HEK293 (cell line): ENCODE data around the gene CCDC7.

Source experiments
- CTCF ChIA-PET: fragments of 350-600 bp; formaldehyde crosslinking; extraction: SDS; loops from one replicate; lab custom pipeline; 2021; ENCODE audit warnings: antibody characterized with exemption; lab: Yijun Ruan, JAX
- POLR2A ChIA-PET: fragments of 300-600 bp; formaldehyde crosslinking; extraction: SDS; loops from one replicate; lab custom pipeline; 2020; ENCODE audit warnings: antibody characterized with exemption, inconsistent platforms; lab: Yijun Ruan, JAX
- H3K27ac ChIP-seq: fragments of 200-500 bp; sonication (Bioruptor generic); 2 replicates; pipeline ENCODE4 v1.5.1; 2014; ENCODE audit warnings: low read depth, low read length, control low read depth, inconsistent platforms; ENCODE audit errors: extremely low read depth
- H3K36me3 ChIP-seq, 2 experiments: fragments of 200-500 bp in 1 of 2; sonication (Bioruptor generic) in 1 of 2; 1 replicate in 1 of 2; 2 replicates in 1 of 2; pipeline ENCODE4 v1.5.1; 2014 to 2017; ENCODE audit warnings: inconsistent platforms in 2 of 2, low read length in 2 of 2; ENCODE audit not compliant: control insufficient read depth in 2 of 2, insufficient read depth in 1 of 2
- H3K4me1 ChIP-seq: fragments of 200-500 bp; sonication (Bioruptor generic); 2 replicates; pipeline ENCODE4 v1.5.1; 2014; ENCODE audit warnings: mild to moderate bottlenecking, low read length, inconsistent platforms; ENCODE audit not compliant: control insufficient read depth, insufficient read depth
- H3K4me3 ChIP-seq: 2 replicates; pipeline ENCODE4 v1.5.1; 2011; ENCODE audit warnings: low read depth, mild to moderate bottlenecking, control low read depth, low read length, moderate library complexity
- H3K9me3 ChIP-seq: fragments of 200-500 bp; sonication (Bioruptor generic); 2 replicates; pipeline ENCODE4 v1.5.1; 2014; ENCODE audit warnings: low read depth, low read length, inconsistent platforms; ENCODE audit not compliant: control insufficient read depth, insufficient read depth
- ELK4 ChIP-seq: IDR thresholded peaks from 2 replicates; pipeline ENCODE4 v1.6.1; 2011; ENCODE audit warnings: mild to moderate bottlenecking, low read depth, low read length, borderline replicate concordance
- GLI4 ChIP-seq: fragments of 450-650 bp; formaldehyde crosslinking; IDR thresholded peaks from 2 replicates; pipeline ENCODE4 v1.5.1; 2016; ENCODE audit warnings: missing biosample characterization, missing genetic modification characterization
- MEIS1 ChIP-seq: sonication (generic); formaldehyde crosslinking; IDR thresholded peaks from 2 replicates; pipeline ENCODE4 v1.8.1; 2022; ENCODE audit warnings: missing genetic modification reagents, mild to moderate bottlenecking, borderline replicate concordance
- OSR2 ChIP-seq: fragments of 450-650 bp; formaldehyde crosslinking; IDR thresholded peaks from 2 replicates; pipeline ENCODE4 v1.5.1; 2016; ENCODE audit warnings: missing biosample characterization, missing genetic modification characterization
- PRDM6 ChIP-seq: fragments of 450-650 bp; formaldehyde crosslinking; IDR thresholded peaks from 2 replicates; pipeline ENCODE4 v1.5.1; 2017; ENCODE audit warnings: missing biosample characterization, missing genetic modification characterization
- SP3 ChIP-seq: fragments of 450-650 bp; formaldehyde crosslinking; IDR thresholded peaks from 2 replicates; pipeline ENCODE4 v1.5.1; 2016; ENCODE audit warnings: missing biosample characterization, missing genetic modification characterization
- SP7 ChIP-seq: fragments of 450-650 bp; formaldehyde crosslinking; IDR thresholded peaks from 2 replicates; pipeline ENCODE4 v1.5.1; 2016; ENCODE audit warnings: missing biosample characterization, missing genetic modification characterization
- WT1 ChIP-seq: fragments of 450-650 bp; formaldehyde crosslinking; IDR thresholded peaks from 2 replicates; pipeline ENCODE4 v1.5.1; 2016; ENCODE audit warnings: missing biosample characterization, missing genetic modification characterization
- ZBTB17 ChIP-seq: fragments of 450-650 bp; formaldehyde crosslinking; IDR thresholded peaks from 2 replicates; pipeline ENCODE4 v1.5.1; 2016; ENCODE audit warnings: missing biosample characterization, missing genetic modification characterization
- ZNF146 ChIP-seq: fragments of 450-650 bp; formaldehyde crosslinking; IDR thresholded peaks from 2 replicates; pipeline ENCODE4 v1.5.1; 2016; ENCODE audit warnings: missing biosample characterization, missing genetic modification characterization
- ZNF157 ChIP-seq: fragments of 450-650 bp; formaldehyde crosslinking; IDR thresholded peaks from 2 replicates; pipeline ENCODE4 v1.5.1; 2016; ENCODE audit warnings: missing biosample characterization, missing genetic modification characterization
- ZNF16 ChIP-seq: fragments of 450-650 bp; formaldehyde crosslinking; IDR thresholded peaks from 2 replicates; pipeline ENCODE4 v1.5.1; 2016; ENCODE audit warnings: low read depth, missing biosample characterization, missing genetic modification characterization
- ZNF184 ChIP-seq: fragments of 450-650 bp; IDR thresholded peaks from 2 replicates; pipeline ENCODE4 v1.5.1; 2018; ENCODE audit warnings: missing biosample characterization, mild to moderate bottlenecking, missing genetic modification characterization
- ZNF214 ChIP-seq: fragments of 450-650 bp; formaldehyde crosslinking; IDR thresholded peaks from 2 replicates; pipeline ENCODE4 v1.5.1; 2017; ENCODE audit warnings: missing biosample characterization, mild to moderate bottlenecking, missing genetic modification characterization, borderline replicate concordance
- ZNF302 ChIP-seq: fragments of 450-650 bp; formaldehyde crosslinking; IDR thresholded peaks from 2 replicates; pipeline ENCODE4 v1.5.1; 2016; ENCODE audit warnings: missing biosample characterization, missing genetic modification characterization, low read depth
- ZNF335 ChIP-seq: fragments of 450-650 bp; formaldehyde crosslinking; conservative IDR thresholded peaks from 2 replicates; pipeline ENCODE4 v1.5.1; 2016; ENCODE audit warnings: missing biosample characterization, missing genetic modification characterization
- ZNF354C ChIP-seq: fragments of 450-650 bp; formaldehyde crosslinking; IDR thresholded peaks from 2 replicates; pipeline ENCODE4 v1.5.1; 2016; ENCODE audit warnings: missing biosample characterization, missing genetic modification characterization, low read depth, borderline replicate concordance
- ZNF391 ChIP-seq: fragments of 450-650 bp; formaldehyde crosslinking; IDR thresholded peaks from 2 replicates; pipeline ENCODE4 v1.5.1; 2016; ENCODE audit warnings: low read depth, missing biosample characterization, missing genetic modification characterization, borderline replicate concordance
- ZNF510 ChIP-seq: fragments of 450-650 bp; formaldehyde crosslinking; IDR thresholded peaks from 2 replicates; pipeline ENCODE4 v1.5.1; 2018; ENCODE audit warnings: mild to moderate bottlenecking, missing genetic modification characterization, missing biosample characterization; ENCODE audit not compliant: insufficient replicate concordance
- ZNF555 ChIP-seq: fragments of 450-650 bp; formaldehyde crosslinking; conservative IDR thresholded peaks from 2 replicates; pipeline ENCODE4 v1.5.1; 2017; ENCODE audit warnings: missing biosample characterization, mild to moderate bottlenecking, missing genetic modification characterization, inconsistent platforms
- ZNF560 ChIP-seq: fragments of 450-650 bp; formaldehyde crosslinking; IDR thresholded peaks from 2 replicates; pipeline ENCODE4 v1.5.1; 2017; ENCODE audit warnings: missing biosample characterization, missing genetic modification characterization, borderline replicate concordance
- ZNF600 ChIP-seq: fragments of 450-650 bp; formaldehyde crosslinking; IDR thresholded peaks from 2 replicates; pipeline ENCODE4 v1.5.1; 2016; ENCODE audit warnings: missing biosample characterization, missing genetic modification characterization
- ZNF610 ChIP-seq: fragments of 450-650 bp; formaldehyde crosslinking; IDR thresholded peaks from 2 replicates; pipeline ENCODE4 v1.5.1; 2016; ENCODE audit warnings: missing biosample characterization, missing genetic modification characterization, borderline replicate concordance
- ZNF707 ChIP-seq: fragments of 450-650 bp; formaldehyde crosslinking; IDR thresholded peaks from 2 replicates; pipeline ENCODE4 v1.5.1; 2016; ENCODE audit warnings: missing biosample characterization, missing genetic modification characterization
- ZNF791 ChIP-seq: fragments of 450-650 bp; formaldehyde crosslinking; IDR thresholded peaks from 2 replicates; pipeline ENCODE4 v1.5.1; 2016; ENCODE audit warnings: missing biosample characterization, missing genetic modification characterization
- ZSCAN23 ChIP-seq: fragments of 450-650 bp; formaldehyde crosslinking; IDR thresholded peaks from 2 replicates; pipeline ENCODE4 v1.5.1; 2016; ENCODE audit warnings: missing biosample characterization, missing genetic modification characterization
- TF ChIP-seq, protein P1 (sequence below): fragments of 450-650 bp; formaldehyde crosslinking; IDR thresholded peaks from 2 replicates; pipeline ENCODE4 v1.5.1; 2017; ENCODE audit warnings: missing biosample characterization, missing genetic modification characterization
- TF ChIP-seq, protein P2 (sequence below): fragments of 450-650 bp; formaldehyde crosslinking; IDR thresholded peaks from 2 replicates; pipeline ENCODE4 v1.5.1; 2016; ENCODE audit warnings: missing biosample characterization, missing genetic modification characterization

Gene CCDC7

GRCh38 chr10:32788359-32788758 lies 342.4 kb downstream of the CCDC7 start:
- POLR2A ChIA-PET: no interaction called here
- TF ChIP-seq ZNF791: no peak
- no peak for TF ChIP-seq ZNF16
- TF ChIP-seq, protein P1, sequence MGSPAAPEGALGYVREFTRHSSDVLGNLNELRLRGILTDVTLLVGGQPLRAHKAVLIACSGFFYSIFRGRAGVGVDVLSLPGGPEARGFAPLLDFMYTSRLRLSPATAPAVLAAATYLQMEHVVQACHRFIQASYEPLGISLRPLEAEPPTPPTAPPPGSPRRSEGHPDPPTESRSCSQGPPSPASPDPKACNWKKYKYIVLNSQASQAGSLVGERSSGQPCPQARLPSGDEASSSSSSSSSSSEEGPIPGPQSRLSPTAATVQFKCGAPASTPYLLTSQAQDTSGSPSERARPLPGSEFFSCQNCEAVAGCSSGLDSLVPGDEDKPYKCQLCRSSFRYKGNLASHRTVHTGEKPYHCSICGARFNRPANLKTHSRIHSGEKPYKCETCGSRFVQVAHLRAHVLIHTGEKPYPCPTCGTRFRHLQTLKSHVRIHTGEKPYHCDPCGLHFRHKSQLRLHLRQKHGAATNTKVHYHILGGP (tag by site-specific recombination): no peak
- TF ChIP-seq, protein P2, sequence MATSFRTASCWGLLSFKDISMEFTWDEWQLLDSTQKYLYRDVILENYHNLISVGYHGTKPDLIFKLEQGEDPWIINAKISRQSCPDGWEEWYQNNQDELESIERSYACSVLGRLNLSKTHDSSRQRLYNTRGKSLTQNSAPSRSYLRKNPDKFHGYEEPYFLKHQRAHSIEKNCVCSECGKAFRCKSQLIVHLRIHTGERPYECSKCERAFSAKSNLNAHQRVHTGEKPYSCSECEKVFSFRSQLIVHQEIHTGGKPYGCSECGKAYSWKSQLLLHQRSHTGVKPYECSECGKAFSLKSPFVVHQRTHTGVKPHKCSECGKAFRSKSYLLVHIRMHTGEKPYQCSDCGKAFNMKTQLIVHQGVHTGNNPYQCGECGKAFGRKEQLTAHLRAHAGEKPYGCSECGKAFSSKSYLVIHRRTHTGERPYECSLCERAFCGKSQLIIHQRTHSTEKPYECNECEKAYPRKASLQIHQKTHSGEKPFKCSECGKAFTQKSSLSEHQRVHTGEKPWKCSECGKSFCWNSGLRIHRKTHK (tag by site-specific recombination): no peak
- TF ChIP-seq ZNF214 (tag by site-specific recombination): no peak
- TF ChIP-seq ZNF600: no peak
- TF ChIP-seq ZNF335 (tag by site-specific recombination): no peak
- no peak for TF ChIP-seq ZBTB17 (tag by site-specific recombination)
- no peak for TF ChIP-seq ZNF184 (tag by site-specific recombination)
- TF ChIP-seq ELK4: no peak
- TF ChIP-seq ZNF354C (tag by site-specific recombination): no peak
- no peak for TF ChIP-seq ZNF555
- TF ChIP-seq ZNF391 (tag by site-specific recombination): no peak
- TF ChIP-seq ZNF157: no peak
- no peak for TF ChIP-seq WT1
- no peak for TF ChIP-seq SP3 (tag by site-specific recombination)
- TF ChIP-seq PRDM6 (tag by site-specific recombination): no peak
- CTCF ChIA-PET: interaction anchor here (0.7 to 0.9 kb wide), 3 partner anchors 42 to 414 kb away, joined by 3 to 5 read pairs (median 3); no protein-coding TSS in a partner anchor
- Histone ChIP-seq H3K4me1 (no peaks in the 10 kb centered on the region), H3K9me3 (no peaks in the 10 kb centered on the region), H3K27ac (no peak overlapping the region), H3K36me3 (no peaks in the 10 kb centered on the region), H3K4me3 (no peak overlapping the region)

DNA sequence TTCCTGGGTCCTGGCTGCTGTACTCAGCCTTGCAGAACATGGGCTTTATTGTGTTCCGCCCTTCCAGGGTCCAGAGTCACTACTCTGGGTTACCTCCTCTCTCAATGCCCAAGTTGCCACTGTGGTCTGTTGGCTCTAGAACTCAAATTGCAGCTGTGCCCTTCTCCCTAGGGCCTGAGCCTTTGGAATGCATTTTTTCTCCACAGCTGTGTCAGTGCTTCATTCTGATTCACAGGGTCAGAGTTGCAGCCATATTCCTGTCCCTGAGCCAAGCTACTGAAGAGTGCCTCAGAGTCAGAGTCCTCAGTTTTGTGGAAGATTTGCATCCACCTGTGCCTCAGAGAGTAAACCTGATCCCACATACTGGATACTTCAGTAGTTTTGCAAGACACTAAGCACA lies 344.5 kb downstream of the CCDC7 start:
- Histone ChIP-seq H3K27ac (no peak overlapping the region), H3K9me3 (no peaks in the 10 kb centered on the region), H3K4me3 (no peak overlapping the region), H3K36me3 (no peaks in the 10 kb centered on the region)
- TF ChIP-seq ZSCAN23 (tag by site-specific recombination): no peak
- TF ChIP-seq ZNF146: no peak
- no peak for TF ChIP-seq MEIS1 (CRISPR knock-in tag)
- no peak for TF ChIP-seq GLI4 (tag by site-specific recombination)
- no peak for TF ChIP-seq SP7
- TF ChIP-seq, protein P1 (tag by site-specific recombination): no peak
- no peak for TF ChIP-seq OSR2 (tag by site-specific recombination)
- no peak for TF ChIP-seq ZNF610 (tag by site-specific recombination)
- no peak for TF ChIP-seq ZNF510
- TF ChIP-seq ZNF302 (tag by site-specific recombination): no peak
- no peak for TF ChIP-seq ZNF707
- no peak for TF ChIP-seq ZNF560
- TF ChIP-seq, all 188 proteins: peak for 0
- POLR2A ChIA-PET: no interaction called here
- H3K4me1 ChIP-seq: no peaks in the 10 kb centered on the region
- CTCF ChIA-PET: interaction anchor here (1.1 kb wide), 1 partner anchor 218 kb away, joined by 5 read pairs; no protein-coding TSS in a partner anchor
